Mesendoderm (in vitro differentiated cells): ENCODE results near the gene NOB1.

Source experiments
- DNase-seq: peaks from one replicate; pipeline ENCODE4 v3.0.0; 2013
- H2AK5ac ChIP-seq: 2 replicates; pipeline ENCODE4 v1.6.1; 2013; ENCODE audit warnings: low read length, inconsistent platforms
- H2BK120ac ChIP-seq: 2 replicates; pipeline ENCODE4 v1.6.1; 2013; ENCODE audit warnings: low read depth, mild to moderate bottlenecking, low read length, moderate library complexity, mixed read lengths
- H2BK15ac ChIP-seq: replicated peaks from 2 replicates; pipeline ENCODE4 v1.6.1; 2013; ENCODE audit warnings: low read depth, mild to moderate bottlenecking, moderate library complexity
- H2BK5ac ChIP-seq: 2 replicates; pipeline ENCODE4 v1.6.1; 2013; ENCODE audit warnings: low read length, inconsistent platforms
- H3K18ac ChIP-seq: 2 replicates; pipeline ENCODE4 v1.6.1; 2013; ENCODE audit warnings: mild to moderate bottlenecking, low read length, mixed read lengths
- H3K23ac ChIP-seq: one replicate; pipeline ENCODE4 v1.6.1; 2013; ENCODE audit warnings: low read length
- H3K27ac ChIP-seq: 2 replicates; pipeline ENCODE4 v1.5.1; 2013; ENCODE audit warnings: low read depth, mild to moderate bottlenecking, inconsistent platforms, low read length, moderate library complexity
- H3K27me3 ChIP-seq: 2 replicates; pipeline ENCODE4 v1.6.1; 2013; ENCODE audit warnings: low read length, control low read depth, mild to moderate bottlenecking, inconsistent platforms; ENCODE audit not compliant: insufficient read depth, poor library complexity
- H3K36me3 ChIP-seq: 2 replicates; pipeline ENCODE4 v1.6.1; 2013; ENCODE audit warnings: low read length, inconsistent platforms; ENCODE audit not compliant: control insufficient read depth, insufficient read depth
- H3K4ac ChIP-seq: one replicate; pipeline ENCODE4 v1.6.1; 2013; ENCODE audit warnings: low read depth, mild to moderate bottlenecking, low read length, moderate library complexity
- H3K4me1 ChIP-seq: 2 replicates; pipeline ENCODE4 v1.6.1; 2013; ENCODE audit warnings: low read depth, low read length, inconsistent platforms; ENCODE audit not compliant: control insufficient read depth
- H3K4me2 ChIP-seq: 2 replicates; pipeline ENCODE4 v1.6.1; 2013; ENCODE audit warnings: low read length
- H3K4me3 ChIP-seq: 2 replicates; pipeline ENCODE4 v1.5.1; 2013; ENCODE audit warnings: mild to moderate bottlenecking, low read length
- H3K56ac ChIP-seq: one replicate; pipeline ENCODE4 v1.6.1; 2013; ENCODE audit warnings: low read length
- H3K79me1 ChIP-seq: 2 replicates; pipeline ENCODE4 v1.6.1; 2013; ENCODE audit warnings: low read length, inconsistent platforms
- H3K79me2 ChIP-seq: 2 replicates; pipeline ENCODE4 v1.6.1; 2013; ENCODE audit warnings: mild to moderate bottlenecking, low read length; ENCODE audit not compliant: control insufficient read depth, insufficient read depth
- H3K9ac ChIP-seq: 2 replicates; pipeline ENCODE4 v1.6.1; 2013; ENCODE audit warnings: low read length, inconsistent platforms
- H4K5ac ChIP-seq: one replicate; pipeline ENCODE4 v1.6.1; 2013; ENCODE audit warnings: low read length
- H4K8ac ChIP-seq: one replicate; pipeline ENCODE4 v1.6.1; 2013; ENCODE audit warnings: low read depth, mild to moderate bottlenecking, control low read depth, low read length, moderate library complexity
- WGBS: extraction: QIAGEN DNeasy Blood & Tissue Kit; methylation state at CpG from one replicate; pipeline ENCODE4 v1.1.7; 2013; ENCODE audit warnings: low lambda C conversion rate, missing lambda C conversion rate; ENCODE audit not compliant: insufficient coverage; ENCODE audit errors: extremely low coverage; 5-methylcytosine and 5-hydroxymethylcytosine counted together

Gene NOB1

DNA sequence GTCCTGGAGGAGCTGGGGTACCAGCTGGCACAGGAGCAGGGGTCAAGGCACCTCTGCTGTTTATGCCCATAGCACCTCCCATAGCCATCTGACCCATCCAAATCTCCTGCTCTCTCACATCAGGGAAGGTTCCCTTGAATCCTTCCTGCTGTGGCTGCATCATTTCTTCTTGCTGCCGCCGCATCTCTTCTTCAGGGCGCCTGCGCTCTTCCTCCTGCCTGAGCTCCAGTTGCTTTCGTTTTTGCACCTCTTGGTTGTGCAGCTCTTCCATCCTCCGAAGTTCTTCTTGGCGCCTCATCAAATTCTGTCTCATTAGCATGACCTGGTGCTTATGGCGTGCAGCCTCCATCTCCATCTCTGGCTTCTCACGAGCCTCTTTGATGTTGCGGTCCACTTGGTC, 2.0 kb upstream of the NOB1 start:
- Histone ChIP-seq H3K36me3 (no peaks in the 10 kb centered on the region), H3K23ac (no peak overlapping the region), H3K4ac (no peak overlapping the region), H2AK5ac (no peak overlapping the region), H3K9ac (no peak overlapping the region), H4K5ac (no peak overlapping the region), H2BK5ac (no peak overlapping the region), H3K27ac (no peak overlapping the region), H3K4me1 (peaks cover 2% of the 10 kb centered on the region), H3K18ac (no peak overlapping the region), H3K4me2 (no peak overlapping the region), H3K56ac (no peak overlapping the region), H3K4me3 (no peak overlapping the region), H4K8ac (no peak overlapping the region), H3K79me2 (peaks cover 26% of the 10 kb centered on the region), H3K27me3 (no peaks in the 10 kb centered on the region), H2BK120ac (no peak overlapping the region), H3K79me1 (no peaks in the 10 kb centered on the region), H2BK15ac (no peak overlapping the region)
- no CpG with 5 or more reads among the region's 10 CpGs for WGBS
- no peak for DNase-seq

GRCh38 chr16:69754143-69754468, 620 bp downstream of the NOB1 start:
- Histone ChIP-seq H4K5ac (peak overlapping the region; percentile 47), H2AK5ac (peak overlapping the region; percentile 20), H3K4me2 (peak overlapping the region; percentile 82), H2BK5ac (no peak overlapping the region), H3K4me1 (peaks cover 2% of the 10 kb centered on the region), H4K8ac (no peak overlapping the region), H3K18ac (no peak overlapping the region), H3K27ac (no peak overlapping the region), H2BK120ac (no peak overlapping the region), H3K4ac (no peak overlapping the region), H3K23ac (no peak overlapping the region), H3K9ac (peak overlapping the region; percentile 82), H3K56ac (peak overlapping the region; percentile 92), H3K4me3 (peak overlapping the region; percentile 65), H3K79me1 (no peaks in the 10 kb centered on the region), H3K36me3 (peaks cover 4% of the 10 kb centered on the region), H2BK15ac (no peak overlapping the region), H3K79me2 (peaks cover 30% of the 10 kb centered on the region), H3K27me3 (no peaks in the 10 kb centered on the region)
- DNase-seq, result no peak
- WGBS, result no CpG with 5 or more reads among the region's 4 CpGs

DNA sequence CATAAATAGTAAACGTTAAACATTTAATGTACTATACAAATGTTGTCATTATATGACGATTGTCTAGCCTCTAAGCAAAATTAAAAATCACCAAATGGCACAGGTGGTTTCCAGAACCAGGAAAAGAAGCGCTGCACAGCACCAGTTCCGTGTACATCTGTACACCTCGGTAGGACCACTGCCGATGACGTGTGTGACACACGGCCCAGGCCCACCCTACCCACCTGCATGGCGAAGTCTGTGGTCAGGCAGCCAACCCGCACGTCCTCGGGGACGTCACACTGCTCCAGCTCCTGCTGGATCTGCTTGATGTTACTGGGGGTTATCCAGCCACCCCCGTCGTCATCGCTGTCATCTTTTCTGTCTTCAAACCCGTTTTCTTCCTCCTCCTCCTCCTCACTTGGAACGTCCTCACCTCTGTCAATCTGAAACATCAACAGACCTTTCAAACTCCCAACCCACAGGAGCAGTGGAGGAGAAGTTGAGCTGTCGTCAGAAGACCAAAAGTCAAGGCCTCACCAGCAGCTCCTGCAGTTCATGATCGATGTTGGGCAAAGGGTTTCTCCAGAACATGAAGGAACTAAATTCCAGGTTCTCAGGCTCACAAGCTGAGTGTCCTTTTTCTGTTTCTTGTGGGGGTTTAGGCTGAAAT, 5.9 kb downstream of the NOB1 start:
- H2BK5ac ChIP-seq, result no peak overlapping the region
- H3K23ac ChIP-seq, result no peak overlapping the region
- H3K9ac ChIP-seq, result no peak overlapping the region
- H3K27me3 ChIP-seq, result no peaks in the 10 kb centered on the region
- H3K18ac ChIP-seq, result no peak overlapping the region
- no peak overlapping the region for H3K4me2 ChIP-seq
- no peak overlapping the region for H2AK5ac ChIP-seq
- no peak overlapping the region for H4K8ac ChIP-seq
- peaks cover 21% of the 10 kb centered on the region for H3K79me2 ChIP-seq
- H2BK120ac ChIP-seq, result no peak overlapping the region
- no peak overlapping the region for H2BK15ac ChIP-seq
- H3K4ac ChIP-seq, result no peak overlapping the region
- H3K56ac ChIP-seq, result no peak overlapping the region
- no peak overlapping the region for H4K5ac ChIP-seq
- WGBS, result no CpG with 5 or more reads among the region's 20 CpGs
- peaks cover 6% of the 10 kb centered on the region for H3K79me1 ChIP-seq
- no peak for DNase-seq
- H3K27ac ChIP-seq, result no peak overlapping the region
- H3K4me3 ChIP-seq, result no peak overlapping the region
- peaks cover 21% of the 10 kb centered on the region for H3K36me3 ChIP-seq
- peaks cover 2% of the 10 kb centered on the region for H3K4me1 ChIP-seq

- DNase-seq, result peak; percentile 51
- H3K4me3 ChIP-seq, result no peak overlapping the region
- H2BK5ac ChIP-seq, result no peak overlapping the region
- peaks cover 6% of the 10 kb centered on the region for H3K79me2 ChIP-seq
- H3K27ac ChIP-seq, result no peak overlapping the region
- no peak overlapping the region for H3K56ac ChIP-seq
- no peak overlapping the region for H2AK5ac ChIP-seq
- WGBS, result no CpG with 5 or more reads among the region's 8 CpGs
- no peak overlapping the region for H3K9ac ChIP-seq
- H3K4me2 ChIP-seq, result no peak overlapping the region
- no peak overlapping the region for H3K18ac ChIP-seq
- H3K4me1 ChIP-seq, result no peaks in the 10 kb centered on the region
- H2BK120ac ChIP-seq, result no peak overlapping the region
- H3K27me3 ChIP-seq, result no peaks in the 10 kb centered on the region
- no peak overlapping the region for H2BK15ac ChIP-seq
- no peak overlapping the region for H3K4ac ChIP-seq
- H4K8ac ChIP-seq, result no peak overlapping the region
- peaks cover 27% of the 10 kb centered on the region for H3K36me3 ChIP-seq
- no peak overlapping the region for H3K23ac ChIP-seq
- H4K5ac ChIP-seq, result no peak overlapping the region
- H3K79me1 ChIP-seq, result peaks cover 6% of the 10 kb centered on the region
These were observed 7.6 kb downstream of the NOB1 start for GRCh38 chr16:69747115-69747514.

- Histone ChIP-seq H2BK15ac (no peak overlapping the region), H3K4me3 (no peak overlapping the region), H3K36me3 (peaks cover 35% of the 10 kb centered on the region), H3K27ac (no peak overlapping the region), H3K27me3 (no peaks in the 10 kb centered on the region), H3K9ac (no peak overlapping the region), H3K4ac (no peak overlapping the region), H3K4me1 (no peaks in the 10 kb centered on the region), H3K56ac (no peak overlapping the region), H3K79me2 (peaks cover under 1% of the 10 kb centered on the region), H3K79me1 (peaks cover 6% of the 10 kb centered on the region), H2AK5ac (no peak overlapping the region), H2BK5ac (no peak overlapping the region), H3K4me2 (no peak overlapping the region), H2BK120ac (no peak overlapping the region), H3K23ac (no peak overlapping the region), H3K18ac (no peak overlapping the region), H4K8ac (no peak overlapping the region), H4K5ac (no peak overlapping the region)
- no peak for DNase-seq
- no CpG with 5 or more reads among the region's 10 CpGs for WGBS
These were observed 8.8 kb downstream of the NOB1 start for GRCh38 chr16:69745959-69746358.

GRCh38 chr16:69745232-69745612, 9.5 kb downstream of the NOB1 start:
- Histone ChIP-seq H2BK120ac (no peak overlapping the region), H4K5ac (no peak overlapping the region), H4K8ac (no peak overlapping the region), H3K4me3 (no peak overlapping the region), H3K23ac (no peak overlapping the region), H3K27me3 (no peaks in the 10 kb centered on the region), H3K79me1 (peaks cover 6% of the 10 kb centered on the region), H2BK15ac (no peak overlapping the region), H3K4me1 (no peaks in the 10 kb centered on the region), H3K56ac (no peak overlapping the region), H3K4ac (no peak overlapping the region), H3K36me3 (peaks cover 36% of the 10 kb centered on the region), H3K79me2 (no peaks in the 10 kb centered on the region), H2AK5ac (no peak overlapping the region), H3K27ac (no peak overlapping the region), H3K9ac (no peak overlapping the region), H2BK5ac (no peak overlapping the region), H3K4me2 (no peak overlapping the region), H3K18ac (no peak overlapping the region)
- no peak for DNase-seq
- no CpG with 5 or more reads among the region's 11 CpGs for WGBS
